Left kidney (tissue), 1 donor: Measurements from ENCODE around the gene INTS12. TPM values are rescaled to one million over a fixed set of nuclear protein-coding genes. Genes with fewer than 3 reads are reported as not detected.

Experiments used
- polyA plus RNA-seq: library from polyadenylated mRNA; unstranded; fragments of 120-200 nt; gene quantifications from one replicate; pipeline ENCODE4 v1.2.1, GENCODE V29; 2013; ENCODE audit not compliant: insufficient read length

INTS12 gene
- polyA plus RNA-seq, 1 donor = 37.7 TPM

Other genes starting within 250 kb of the INTS12 start
- gene PPA2, start 234.6 kb downstream of the INTS12 start, polyA plus RNA-seq = 115 TPM
- gene ARHGEF38, start 156.1 kb downstream of the INTS12 start, polyA plus RNA-seq = 5.9 TPM
- gene GSTCD, start 95 bp upstream of the INTS12 start, polyA plus RNA-seq = 23.1 TPM
- gene NPNT, start 186.8 kb upstream of the INTS12 start, polyA plus RNA-seq = 199 TPM